BLaER1 (cell line): ENCODE measurements around the gene SERTAD1.

Experiments used
- H3K27ac ChIP-seq: shearing (Covaris generic); formaldehyde crosslinking; 2 replicates; pipeline ENCODE4 v1.8.1; 2022
- H3K27me3 ChIP-seq: shearing (Covaris generic); formaldehyde crosslinking; 2 replicates; pipeline ENCODE4 v1.8.1; 2022
- H3K36me3 ChIP-seq: shearing (Covaris generic); formaldehyde crosslinking; 2 replicates; pipeline ENCODE4 v1.8.1; 2022
- H3K4me1 ChIP-seq: shearing (Covaris generic); formaldehyde crosslinking; 2 replicates; pipeline ENCODE4 v1.8.1; 2022
- H3K4me2 ChIP-seq: shearing (Covaris generic); formaldehyde crosslinking; 2 replicates; pipeline ENCODE4 v1.8.1; 2022
- H3K4me3 ChIP-seq: shearing (Covaris generic); formaldehyde crosslinking; 2 replicates; pipeline ENCODE4 v1.8.1; 2022
- H3K9ac ChIP-seq: shearing (Covaris generic); formaldehyde crosslinking; 2 replicates; pipeline ENCODE4 v1.8.1; 2022
- H3K9me3 ChIP-seq: shearing (Covaris generic); formaldehyde crosslinking; 2 replicates; pipeline ENCODE4 v1.8.1; 2022
- H4K20me1 ChIP-seq: shearing (Covaris generic); formaldehyde crosslinking; 2 replicates; pipeline ENCODE4 v1.8.1; 2022
- Cebpa-rat ChIP-seq: shearing (Covaris generic); IDR thresholded peaks from 2 replicates; pipeline ENCODE4 v1.8.1; 2022

SERTAD1 gene

GRCh38 chr19:40407714-40408597 lies 17.8 kb downstream of the SERTAD1 start:
- Histone ChIP-seq H3K4me1 (peaks cover 70% of the 10 kb centered on the region), H3K9ac (no peak overlapping the region), H3K27ac (no peak overlapping the region), H4K20me1 (no peaks in the 10 kb centered on the region), H3K4me3 (no peak overlapping the region), H3K36me3 (peaks cover 6% of the 10 kb centered on the region; the same call in 1 of the 2 replicates), H3K27me3 (no peaks in the 10 kb centered on the region), H3K4me2 (peak overlapping the region; percentile 27), H3K9me3 (no peaks in the 10 kb centered on the region)
- TF ChIP-seq Cebpa-rat = no peak

GRCh38 chr19:40403262-40403984 lies 22.4 kb downstream of the SERTAD1 start:
- TF ChIP-seq Cebpa-rat = no peak

GRCh38 chr19:40400559-40400958 lies 25.2 kb downstream of the SERTAD1 start:
- no peak overlapping the region for H3K27ac ChIP-seq
- H3K27me3 ChIP-seq = no peaks in the 10 kb centered on the region
- no peaks in the 10 kb centered on the region for H3K9me3 ChIP-seq
- no peak for TF ChIP-seq Cebpa-rat
- H3K4me2 ChIP-seq = no peak overlapping the region
- peaks cover 6% of the 10 kb centered on the region; the same call in 1 of the 2 replicates for H3K36me3 ChIP-seq
- no peaks in the 10 kb centered on the region for H4K20me1 ChIP-seq
- H3K9ac ChIP-seq = no peak overlapping the region
- H3K4me1 ChIP-seq = peaks cover 20% of the 10 kb centered on the region
- no peak overlapping the region for H3K4me3 ChIP-seq

More at GRCh38 chr19:40403262-40403984, 22.4 kb downstream of the SERTAD1 start:
- Histone ChIP-seq H3K36me3 (peaks cover 6% of the 10 kb centered on the region; the same call in 1 of the 2 replicates), H3K27ac (no peak overlapping the region), H3K9ac (peak overlapping the region; percentile 71), H3K9me3 (no peaks in the 10 kb centered on the region), H3K4me3 (peak overlapping the region; percentile 74), H4K20me1 (no peaks in the 10 kb centered on the region), H3K27me3 (no peaks in the 10 kb centered on the region), H3K4me2 (peak overlapping the region; percentile 95), H3K4me1 (peaks cover 29% of the 10 kb centered on the region)

GRCh38 chr19:40398417-40399131 lies 27.2 kb downstream of the SERTAD1 start:
- H3K4me1 ChIP-seq = peaks cover 16% of the 10 kb centered on the region
- no peak overlapping the region for H3K27ac ChIP-seq
- H3K9me3 ChIP-seq = no peaks in the 10 kb centered on the region
- H3K27me3 ChIP-seq = no peaks in the 10 kb centered on the region
- peaks cover 6% of the 10 kb centered on the region; the same call in 1 of the 2 replicates for H3K36me3 ChIP-seq
- H3K4me2 ChIP-seq = no peak overlapping the region
- TF ChIP-seq Cebpa-rat = no peak
- no peak overlapping the region for H3K9ac ChIP-seq
- H4K20me1 ChIP-seq = no peaks in the 10 kb centered on the region
- H3K4me3 ChIP-seq = no peak overlapping the region

- Histone ChIP-seq H3K4me2 (no peak overlapping the region), H3K27me3 (no peaks in the 10 kb centered on the region), H4K20me1 (no peaks in the 10 kb centered on the region), H3K36me3 (peaks cover 6% of the 10 kb centered on the region; the same call in 1 of the 2 replicates), H3K27ac (no peak overlapping the region), H3K9ac (no peak overlapping the region), H3K4me1 (peaks cover 8% of the 10 kb centered on the region; the same call in 1 of the 2 replicates), H3K4me3 (no peak overlapping the region), H3K9me3 (no peaks in the 10 kb centered on the region)
- TF ChIP-seq Cebpa-rat = no peak
Observed at GRCh38 chr19:40397568-40397906, 28.3 kb downstream of the SERTAD1 start.

GRCh38 chr19:40396886-40397567 lies 28.8 kb downstream of the SERTAD1 start:
- no peaks in the 10 kb centered on the region for H3K9me3 ChIP-seq
- H3K27me3 ChIP-seq = no peaks in the 10 kb centered on the region
- no peak overlapping the region for H3K27ac ChIP-seq
- H3K36me3 ChIP-seq = peaks cover 6% of the 10 kb centered on the region; the same call in 1 of the 2 replicates
- no peak for TF ChIP-seq Cebpa-rat
- peaks cover 8% of the 10 kb centered on the region; the same call in 1 of the 2 replicates for H3K4me1 ChIP-seq
- H3K4me2 ChIP-seq = no peak overlapping the region
- H4K20me1 ChIP-seq = no peaks in the 10 kb centered on the region
- no peak overlapping the region for H3K4me3 ChIP-seq
- H3K9ac ChIP-seq = no peak overlapping the region

GRCh38 chr19:40395956-40396355 lies 29.8 kb downstream of the SERTAD1 start:
- Histone ChIP-seq H3K27me3 (no peaks in the 10 kb centered on the region), H3K4me3 (no peak overlapping the region), H3K9me3 (no peaks in the 10 kb centered on the region), H3K9ac (no peak overlapping the region), H3K4me1 (peaks cover 8% of the 10 kb centered on the region; the same call in 1 of the 2 replicates), H4K20me1 (no peaks in the 10 kb centered on the region), H3K36me3 (peaks cover 6% of the 10 kb centered on the region; the same call in 1 of the 2 replicates), H3K27ac (no peak overlapping the region), H3K4me2 (no peak overlapping the region)
- no peak for TF ChIP-seq Cebpa-rat

- Histone ChIP-seq H3K27ac (no peak overlapping the region), H3K4me2 (no peak overlapping the region), H4K20me1 (no peaks in the 10 kb centered on the region), H3K9ac (no peak overlapping the region), H3K36me3 (peaks cover 6% of the 10 kb centered on the region; the same call in 1 of the 2 replicates), H3K4me3 (no peak overlapping the region), H3K4me1 (peaks cover 8% of the 10 kb centered on the region; the same call in 1 of the 2 replicates), H3K9me3 (no peaks in the 10 kb centered on the region), H3K27me3 (no peaks in the 10 kb centered on the region)
- no peak for TF ChIP-seq Cebpa-rat
Observed at GRCh38 chr19:40394816-40395210, 31.0 kb downstream of the SERTAD1 start.
